ENCODE measurements around the gene RPS19BP1.

The RPS19BP1 gene

DNA sequence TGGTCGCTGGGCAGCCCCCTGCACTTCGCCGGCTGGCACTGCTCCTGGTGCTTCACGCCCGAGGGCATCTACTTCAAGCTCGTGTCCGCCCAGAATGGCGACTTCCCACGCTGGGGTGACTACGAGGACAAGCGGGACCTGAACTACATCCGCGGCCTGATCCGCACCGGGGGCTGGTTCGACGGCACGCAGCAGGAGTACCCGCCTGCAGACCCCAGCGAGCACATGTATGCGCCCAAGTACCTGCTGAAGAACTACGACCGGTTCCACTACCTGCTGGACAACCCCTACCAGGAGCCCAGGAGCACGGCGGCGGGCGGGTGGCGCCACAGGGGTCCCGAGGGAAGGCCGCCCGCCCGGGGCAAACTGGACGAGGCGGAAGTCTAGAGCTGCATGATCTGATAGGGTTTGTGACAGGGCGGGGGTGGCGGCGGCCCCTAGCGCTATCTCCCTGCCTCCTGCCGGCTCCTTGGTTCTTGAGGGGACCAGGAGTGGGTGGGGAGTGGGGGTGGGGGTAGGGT lies 43.9 kb downstream of the RPS19BP1 start:
- DNase-seq: no peak

DNA sequence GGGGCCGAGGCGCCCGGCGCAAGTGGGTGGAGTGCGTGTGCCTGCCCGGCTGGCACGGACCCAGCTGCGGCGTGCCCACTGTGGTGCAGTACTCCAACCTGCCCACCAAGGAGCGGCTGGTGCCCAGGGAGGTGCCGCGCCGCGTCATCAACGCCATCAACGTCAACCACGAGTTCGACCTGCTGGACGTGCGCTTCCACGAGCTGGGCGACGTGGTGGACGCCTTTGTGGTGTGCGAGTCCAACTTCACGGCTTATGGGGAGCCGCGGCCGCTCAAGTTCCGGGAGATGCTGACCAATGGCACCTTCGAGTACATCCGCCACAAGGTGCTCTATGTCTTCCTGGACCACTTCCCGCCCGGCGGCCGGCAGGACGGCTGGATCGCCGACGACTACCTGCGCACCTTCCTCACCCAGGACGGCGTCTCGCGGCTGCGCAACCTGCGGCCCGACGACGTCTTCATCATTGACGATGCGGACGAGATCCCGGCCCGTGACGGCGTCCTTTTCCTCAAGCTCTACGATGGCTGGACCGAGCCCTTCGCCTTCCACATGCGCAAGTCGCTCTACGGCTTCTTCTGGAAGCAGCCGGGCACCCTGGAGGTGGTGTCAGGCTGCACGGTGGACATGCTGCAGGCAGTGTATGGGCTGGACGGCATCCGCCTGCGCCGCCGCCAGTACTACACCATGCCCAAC lies 44.6 kb downstream of the RPS19BP1 start:
- no peak for DNase-seq

DNA sequence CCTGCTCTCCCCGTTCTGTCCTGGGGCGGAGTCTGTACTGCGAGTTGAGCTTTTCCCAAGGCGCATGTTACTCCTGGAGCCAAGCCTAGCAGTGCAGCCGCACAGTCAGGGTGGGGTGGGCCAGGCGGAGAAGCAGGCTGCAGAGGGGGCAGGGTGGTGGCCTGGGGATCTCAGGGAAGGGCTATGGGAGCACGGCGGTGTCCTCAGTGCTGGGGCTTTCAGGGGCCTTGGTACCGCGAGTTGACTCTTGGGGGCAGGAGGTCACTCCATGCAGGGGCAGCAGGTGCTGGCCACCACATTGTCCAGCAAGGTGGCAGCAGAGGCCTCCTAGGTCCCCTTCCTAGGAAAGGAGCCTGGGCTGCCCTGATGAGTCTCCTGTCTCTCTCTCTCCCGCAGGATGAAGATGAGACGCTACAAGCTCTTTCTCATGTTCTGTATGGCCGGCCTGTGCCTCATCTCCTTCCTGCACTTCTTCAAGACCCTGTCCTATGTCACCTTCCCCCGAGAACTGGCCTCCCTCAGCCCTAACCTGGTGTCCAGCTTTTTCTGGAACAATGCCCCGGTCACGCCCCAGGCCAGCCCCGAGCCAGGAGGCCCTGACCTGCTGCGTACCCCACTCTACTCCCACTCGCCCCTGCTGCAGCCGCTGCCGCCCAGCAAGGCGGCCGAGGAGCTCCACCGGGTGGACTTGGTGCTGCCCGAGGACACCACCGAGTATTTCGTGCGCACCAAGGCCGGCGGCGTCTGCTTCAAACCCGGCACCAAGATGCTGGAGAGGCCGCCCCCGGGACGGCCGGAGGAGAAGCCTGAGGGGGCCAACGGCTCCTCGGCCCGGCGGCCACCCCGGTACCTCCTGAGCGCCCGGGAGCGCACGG lies 45.4 kb downstream of the RPS19BP1 start:
- no peak for DNase-seq

DNA sequence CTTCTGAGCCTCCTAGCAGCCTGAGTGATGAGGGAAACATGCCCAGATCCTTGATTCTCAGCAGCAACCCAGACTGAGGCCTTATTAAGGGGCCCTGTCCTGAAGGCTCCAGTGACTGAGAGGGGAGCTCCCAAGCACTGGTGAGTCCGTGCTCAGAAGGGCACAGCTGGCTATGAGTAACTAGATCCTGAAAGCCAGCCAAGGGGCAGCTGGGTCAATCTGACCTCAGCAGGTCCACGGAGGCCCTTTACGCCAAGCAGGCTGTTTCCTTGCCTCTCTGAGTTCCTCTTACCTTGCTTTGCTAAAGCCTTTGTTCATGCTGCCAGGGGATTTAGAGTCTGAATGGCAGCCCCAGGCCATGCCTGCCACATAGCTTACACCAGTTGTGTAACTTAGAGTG lies 49.8 kb downstream of the RPS19BP1 start:
- no peak for DNase-seq

DNA sequence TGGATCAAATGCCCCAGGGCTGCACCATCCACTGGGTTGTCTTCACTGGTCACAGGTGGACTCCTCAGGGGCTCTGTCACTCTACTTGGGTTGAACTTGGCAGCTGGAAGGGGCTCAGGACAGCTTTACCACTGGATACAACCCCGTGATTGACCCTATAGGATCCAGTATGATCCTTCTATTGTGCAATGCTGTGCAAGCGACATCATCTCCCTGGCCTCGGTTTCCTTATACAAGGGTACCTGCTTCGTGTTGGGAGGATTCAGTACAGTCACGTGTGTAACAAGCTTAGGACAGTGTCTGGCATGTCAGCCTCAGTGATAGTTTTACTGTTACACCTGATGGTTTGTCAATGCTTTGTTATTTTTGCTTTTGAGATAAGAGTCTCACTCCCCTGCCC lies 51.0 kb downstream of the RPS19BP1 start:
- no peak for DNase-seq

DNA sequence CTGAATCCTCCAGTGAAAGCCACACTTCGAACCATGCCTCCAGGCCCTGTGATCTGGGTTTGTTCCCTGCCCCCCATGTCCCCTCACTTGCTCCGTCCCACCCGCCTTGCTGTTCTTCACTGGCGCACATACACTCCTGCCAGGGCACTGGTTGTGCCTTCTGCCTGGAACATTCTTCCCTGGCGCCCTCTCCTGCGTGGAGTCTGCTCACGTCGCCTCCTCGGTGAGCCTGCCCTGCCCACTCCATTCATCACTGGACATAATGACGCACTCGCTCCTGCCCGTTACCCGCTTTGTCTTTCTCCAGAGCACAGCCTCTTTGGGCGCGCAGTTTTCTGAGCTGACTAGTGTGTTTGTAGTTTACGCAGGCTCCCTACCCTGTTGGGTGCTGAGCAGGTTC lies 51.5 kb downstream of the RPS19BP1 start:
- no peak for DNase-seq

DNA sequence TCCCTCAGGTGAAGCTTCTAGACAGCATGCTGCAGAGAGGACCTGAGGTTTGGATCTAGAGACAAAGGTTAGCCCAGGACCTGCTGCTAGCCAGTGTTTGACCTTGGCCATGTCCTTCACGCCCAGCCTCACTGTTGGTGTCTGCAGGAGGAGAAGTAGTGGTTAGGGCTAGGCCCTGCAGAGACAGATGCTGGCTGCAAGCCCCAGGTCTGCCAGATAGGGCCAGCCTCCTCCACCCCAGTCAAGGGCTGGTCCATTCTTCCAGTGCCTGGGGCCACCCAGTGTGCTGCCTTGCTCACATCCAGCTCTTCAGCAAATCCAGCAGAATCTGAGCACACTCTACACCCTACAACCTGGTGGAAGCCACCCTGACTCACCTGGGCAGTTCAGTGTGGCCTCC lies 52.0 kb downstream of the RPS19BP1 start:
- no peak for DNase-seq

DNA sequence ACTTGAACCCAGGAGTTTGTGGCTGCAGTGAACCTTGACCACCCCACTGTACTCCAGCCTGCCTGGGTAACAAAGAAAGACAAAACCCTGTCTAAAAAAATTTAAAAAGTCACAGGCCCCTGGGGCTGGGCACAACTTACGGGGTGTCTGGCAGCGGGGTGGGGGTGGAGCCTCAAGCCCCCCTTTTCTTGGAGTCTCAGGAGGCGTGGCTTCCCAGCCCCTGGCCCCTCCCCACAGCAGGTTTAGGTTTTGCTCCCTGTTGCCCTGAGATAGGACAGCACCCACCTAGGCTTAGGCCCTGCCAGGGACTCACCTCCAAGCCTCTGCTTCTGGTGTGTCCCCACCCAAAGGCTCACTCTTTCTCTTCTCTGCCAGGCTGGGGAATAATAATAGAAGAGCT lies 53.3 kb downstream of the RPS19BP1 start:
- DNase-seq: no peak
